Endothelial cell of umbilical vein (primary cell): ENCODE results near the gene MYH16. TPM values are rescaled to one million over a fixed set of nuclear protein-coding genes. Genes with fewer than 3 reads are reported as not detected.

Experiments
- BruUV-seq: library from RNA; stranded (reverse); fragments of 400-500 nt; replicated peaks from 2 replicates; lab custom pipeline; 2021; lab: Mats Ljungman, UMichigan
- CTCF ChIA-PET: fragments of 300-600, 350-600 bp; sonication (Branson Sonifier 250); formaldehyde crosslinking; loops from one replicate; lab custom pipeline; 2021; ENCODE audit warnings: antibody characterized with exemption, inconsistent platforms; lab: Charles Lee
- POLR2A ChIA-PET: fragments of 300-600, 350-600 bp; sonication (Branson Sonifier 250); formaldehyde crosslinking; loops from one replicate; lab custom pipeline; 2021; ENCODE audit warnings: antibody characterized with exemption, inconsistent platforms; lab: Charles Lee
- DNase-seq: peaks from one replicate; pipeline ENCODE4 v3.0.0-alpha.2; 2011; ENCODE audit warnings: low read depth, low spot score
- FAIRE-seq: peaks from 2 replicates; lab custom pipeline; 2011; peaks lifted over from hg19 to GRCh38; lab: Jason Lieb, UNC
- H2AFZ ChIP-seq: 2 replicates; pipeline ENCODE4 v1.6.0; 2012; ENCODE audit warnings: low read depth, low read length, control low read depth, inconsistent platforms
- H3K27ac ChIP-seq: 2 replicates; pipeline ENCODE4 v1.5.1; 2011; ENCODE audit warnings: low read depth, mild to moderate bottlenecking, control low read depth, low read length, moderate library complexity; ENCODE audit not compliant: insufficient read depth
- H3K27me3 ChIP-seq, 2 experiments: 2 replicates each; pipeline versions ENCODE4 v1.6.0 to v1.6.1; 2011; ENCODE audit warnings: low read length in 2 of 2, mixed read lengths in 1 of 2; ENCODE audit not compliant: control insufficient read depth in 2 of 2, insufficient read depth in 2 of 2
- H3K36me3 ChIP-seq, 2 experiments: 2 replicates in 1 of 2; 3 replicates in 1 of 2; pipeline ENCODE4 v1.5.1; 2011; ENCODE audit warnings: low read length in 2 of 2, mild to moderate bottlenecking in 1 of 2, moderate library complexity in 1 of 2; ENCODE audit not compliant: control insufficient read depth in 2 of 2, insufficient read depth in 2 of 2; ENCODE audit errors: extremely low read depth in 1 of 2
- H3K4me1 ChIP-seq: 3 replicates; pipeline ENCODE4 v1.5.1; 2011; ENCODE audit warnings: mild to moderate bottlenecking, low read length; ENCODE audit not compliant: control insufficient read depth, insufficient read depth; ENCODE audit errors: extremely low read depth
- H3K4me2 ChIP-seq: 2 replicates; pipeline ENCODE4 v1.6.1; 2011; ENCODE audit warnings: low read length, control low read depth, mixed read lengths; ENCODE audit not compliant: insufficient read depth
- H3K4me3 ChIP-seq, 3 experiments: fragments of 200-600 bp in 1 of 3; sonication (generic), shearing (Covaris generic) in 1 of 3; replicated peaks in 1 of 3; 2 replicates each; pipeline ENCODE4 v1.5.1; 2011 to 2016; ENCODE audit warnings: control low read depth in 3 of 3, low read length in 3 of 3, mild to moderate bottlenecking in 2 of 3, inconsistent platforms in 1 of 3, low read depth in 1 of 3, moderate library complexity in 1 of 3; ENCODE audit not compliant: insufficient read depth in 1 of 3
- H3K79me2 ChIP-seq: 2 replicates; pipeline ENCODE4 v1.6.0; 2012; ENCODE audit warnings: low read length, inconsistent platforms; ENCODE audit not compliant: control insufficient read depth, insufficient read depth
- H3K9ac ChIP-seq: replicated peaks from 2 replicates; pipeline ENCODE3; 2011; ENCODE audit warnings: low read length, control low read depth; ENCODE audit not compliant: insufficient read depth; ENCODE audit errors: extremely low read depth
- H3K9me1 ChIP-seq: replicated peaks from 3 replicates; pipeline ENCODE4 v1.6.0; 2011; ENCODE audit warnings: mild to moderate bottlenecking, low read length; ENCODE audit not compliant: control insufficient read depth, insufficient read depth; ENCODE audit errors: extremely low read depth
- H3K9me3 ChIP-seq: replicated peaks from 2 replicates; pipeline ENCODE4 v1.5.1; 2012; ENCODE audit warnings: low read length, inconsistent platforms; ENCODE audit not compliant: control insufficient read depth, insufficient read depth
- H4K20me1 ChIP-seq: replicated peaks from 2 replicates; pipeline ENCODE3; 2011; ENCODE audit warnings: mild to moderate bottlenecking, low read length; ENCODE audit not compliant: control insufficient read depth, insufficient read depth; ENCODE audit errors: extremely low read depth
- CTCF ChIP-seq, 2 donors: IDR thresholded peaks; 1 replicate in 1 of 2; 2 replicates in 1 of 2; pipeline ENCODE4 v1.5.1; 2011; ENCODE audit warnings: low read length in 2 of 2, mild to moderate bottlenecking in 2 of 2, moderate library complexity in 2 of 2, control low read depth in 1 of 2, inconsistent platforms in 1 of 2, low read depth in 1 of 2; ENCODE audit not compliant: insufficient read depth in 1 of 2; ENCODE audit errors: extremely low read depth in 1 of 2
- EZH2 ChIP-seq: IDR thresholded peaks from 2 replicates; pipeline ENCODE4 v1.6.1; 2012; ENCODE audit warnings: borderline replicate concordance, low read depth, mild to moderate bottlenecking, moderate library complexity, low read length, inconsistent platforms; ENCODE audit not compliant: severe bottlenecking
- FOS ChIP-seq: IDR thresholded peaks from 2 replicates; pipeline ENCODE4 v1.6.1; 2011; ENCODE audit warnings: mild to moderate bottlenecking, low read length, moderate library complexity, borderline replicate concordance; ENCODE audit not compliant: insufficient read depth
- GATA2 ChIP-seq: IDR thresholded peaks from 2 replicates; pipeline ENCODE4 v1.7.0; 2011; ENCODE audit warnings: low read depth, mild to moderate bottlenecking, moderate library complexity, mixed read lengths, low read length; ENCODE audit not compliant: insufficient read length, insufficient read depth
- JUN ChIP-seq: IDR thresholded peaks from 2 replicates; pipeline ENCODE4 v1.6.1; 2011; ENCODE audit warnings: borderline replicate concordance, low read depth; ENCODE audit not compliant: insufficient read length, insufficient read depth
- MAX ChIP-seq: IDR thresholded peaks from 2 replicates; pipeline ENCODE4 v1.6.1; 2011; ENCODE audit not compliant: insufficient read depth, insufficient read length
- MYC ChIP-seq: IDR thresholded peaks from one replicate; pipeline ENCODE4 v1.6.1; 2011; ENCODE audit warnings: mild to moderate bottlenecking, low read depth, low read length
- POLR2A ChIP-seq: IDR thresholded peaks from 2 replicates; pipeline ENCODE4 v1.6.1; 2012; ENCODE audit warnings: low read depth, mild to moderate bottlenecking, control low read depth, low read length
- POLR2AphosphoS5 ChIP-seq: IDR thresholded peaks from 2 replicates; pipeline ENCODE4 v1.6.1; 2012; ENCODE audit warnings: low read depth, mild to moderate bottlenecking, control low read depth, low read length, moderate library complexity; ENCODE audit not compliant: insufficient read depth
- dilution Hi-C: fragments of 300-500 bp; cut with MboI; formaldehyde crosslinking; loops from one replicate; pipeline ENCODE4 v1.15.0; 2019; ENCODE audit warnings: low sequenced_read_pairs; ENCODE audit not compliant: extremely low pct_ligation_motif_present
- intact Hi-C: fragments of 100-400 bp; cut with micrococcal nuclease; formaldehyde crosslinking; loops from one replicate; pipeline ENCODE4 v1.10.0; 2022
- polyA plus RNA-seq, 4 experiments: library from polyadenylated mRNA; depleted of rRNA in 3 of 4; stranded (reverse) in 3 of 4; unstranded in 1 of 4; fragments of >200 nt; gene quantifications; 2 replicates each; pipeline versions ENCODE4 v1.2.1 to v1.2.3, GENCODE V29; 2011 to 2012; ENCODE audit warnings: missing spikeins in 1 of 4
- total RNA-seq: library from RNA; stranded (reverse); gene quantifications from 2 replicates; pipeline ENCODE4 v1.2.3, GENCODE V29; 2021

MYH16 gene
- total and polyA plus RNA-seq, 2 donors (not counting 3 experiments of a cell fraction or from before 2014, with no cell fraction given): 0.01 to 0.11 TPM

GRCh38 chr7:99301496-99301895, 28.9 kb downstream of the MYH16 start:
- H4K20me1 ChIP-seq: no peaks in the 10 kb centered on the region
- H3K4me3 ChIP-seq: no peak overlapping the region
- POLR2A ChIA-PET: no interaction called here
- H3K27ac ChIP-seq: no peak overlapping the region
- no peaks in the 10 kb centered on the region for H3K79me2 ChIP-seq
- no peak overlapping the region for H3K9ac ChIP-seq
- no peak for FAIRE-seq
- no peaks in the 10 kb centered on the region for H3K4me1 ChIP-seq
- no peaks in the 10 kb centered on the region for H3K27me3 ChIP-seq
- dilution Hi-C loops (no loop called here), intact Hi-C loops (no loop called here)
- DNase-seq: no peak
- no peaks in the 10 kb centered on the region for H3K9me3 ChIP-seq
- H3K36me3 ChIP-seq: no peaks in the 10 kb centered on the region
- no peak overlapping the region for H3K4me2 ChIP-seq
- CTCF ChIA-PET: no interaction called here
- no peaks in the 10 kb centered on the region for H3K9me1 ChIP-seq
- BruUV-seq: no TSS peak
- TF ChIP-seq MAX (no peak), CTCF (IDR thresholded peaks at IDR 0.05; ENCODE audit: extremely low read depth in 1 of 2, insufficient read depth in 1 of 2, low read depth in 1 of 2, low read length in 2 of 2) (no peak), FOS (no peak), POLR2A (no peak), MYC (no peak), EZH2 (no peak), GATA2 (no peak), POLR2AphosphoS5 (no peak), JUN (no peak)
- no peak overlapping the region for H2AFZ ChIP-seq
